Measurements from ENCODE around the gene SYMPK.

The SYMPK gene

GRCh38 chr19:45779231-45780145 lies 83.5 kb downstream of the SYMPK start:
- peak; percentile 57 for DNase-seq

GRCh38 chr19:45778010-45778661 lies 84.8 kb downstream of the SYMPK start:
- DNase-seq = no peak

- no peak for DNase-seq
These were observed 85.5 kb downstream of the SYMPK start for GRCh38 chr19:45777395-45777961.

GRCh38 chr19:45774765-45775164 lies 88.2 kb downstream of the SYMPK start:
- no peak for DNase-seq

GRCh38 chr19:45773384-45773783 lies 89.6 kb downstream of the SYMPK start:
- DNase-seq = no peak

- no peak for DNase-seq
These were observed 90.0 kb downstream of the SYMPK start for GRCh38 chr19:45772912-45773311.

- no peak for DNase-seq
These were observed 90.7 kb downstream of the SYMPK start for GRCh38 chr19:45772130-45772840.

- DNase-seq = no peak
These were observed 91.5 kb downstream of the SYMPK start for GRCh38 chr19:45771311-45771933.

GRCh38 chr19:45770192-45771101 lies 92.5 kb downstream of the SYMPK start:
- peak; percentile 86 for DNase-seq

GRCh38 chr19:45769821-45770191 lies 93.1 kb downstream of the SYMPK start:
- peak; percentile 71 for DNase-seq

- peak; percentile 89 for DNase-seq
These were observed 93.8 kb downstream of the SYMPK start, which contains the start of gene SIX5 for GRCh38 chr19:45768984-45769782. Gene SIX5 (minus strand): TSS chr19:45769252. CDS start chr19:45768844, 408 bp downstream.

- DNase-seq = peak; percentile 27
These were observed 94.3 kb downstream of the SYMPK start for GRCh38 chr19:45768655-45768983.

GRCh38 chr19:45767881-45768654 lies 94.9 kb downstream of the SYMPK start:
- no peak for DNase-seq

- no peak for DNase-seq
These were observed 95.5 kb downstream of the SYMPK start for GRCh38 chr19:45767410-45767880.

- DNase-seq = no peak
These were observed 96.0 kb downstream of the SYMPK start for GRCh38 chr19:45766869-45767346.

GRCh38 chr19:45766296-45766868 lies 96.6 kb downstream of the SYMPK start:
- no peak for DNase-seq

GRCh38 chr19:45765702-45766295 lies 97.1 kb downstream of the SYMPK start:
- no peak for DNase-seq
